ENCODE data around the gene MYO6.

GRCh38 chr6:75940564-75940963 lies 191.5 kb downstream of the MYO6 start:
- TF ChIP-seq EP300 (IDR thresholded peaks at IDR 0.05; ENCODE audit: borderline replicate concordance in 1 of 2, low read depth in 1 of 2, low read length in 1 of 2) (no peak), CTCF (IDR thresholded peaks at IDR 0.05) (no peak)
